ENCODE results near the gene KRT6C.

- TF ChIP-seq POLR2A (IDR thresholded peaks at IDR 0.05) = no peak
- TF ChIP-seq, protein P1, sequence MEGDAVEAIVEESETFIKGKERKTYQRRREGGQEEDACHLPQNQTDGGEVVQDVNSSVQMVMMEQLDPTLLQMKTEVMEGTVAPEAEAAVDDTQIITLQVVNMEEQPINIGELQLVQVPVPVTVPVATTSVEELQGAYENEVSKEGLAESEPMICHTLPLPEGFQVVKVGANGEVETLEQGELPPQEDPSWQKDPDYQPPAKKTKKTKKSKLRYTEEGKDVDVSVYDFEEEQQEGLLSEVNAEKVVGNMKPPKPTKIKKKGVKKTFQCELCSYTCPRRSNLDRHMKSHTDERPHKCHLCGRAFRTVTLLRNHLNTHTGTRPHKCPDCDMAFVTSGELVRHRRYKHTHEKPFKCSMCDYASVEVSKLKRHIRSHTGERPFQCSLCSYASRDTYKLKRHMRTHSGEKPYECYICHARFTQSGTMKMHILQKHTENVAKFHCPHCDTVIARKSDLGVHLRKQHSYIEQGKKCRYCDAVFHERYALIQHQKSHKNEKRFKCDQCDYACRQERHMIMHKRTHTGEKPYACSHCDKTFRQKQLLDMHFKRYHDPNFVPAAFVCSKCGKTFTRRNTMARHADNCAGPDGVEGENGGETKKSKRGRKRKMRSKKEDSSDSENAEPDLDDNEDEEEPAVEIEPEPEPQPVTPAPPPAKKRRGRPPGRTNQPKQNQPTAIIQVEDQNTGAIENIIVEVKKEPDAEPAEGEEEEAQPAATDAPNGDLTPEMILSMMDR (IDR thresholded peaks at IDR 0.05 in 4 of 5, conservative IDR thresholded peaks at IDR 0.05 in 1 of 5) = no peak
Measured at GRCh38 chr12:52473768-52474167, at the start of gene KRT6C.

All from gastrocnemius medialis (tissue), 4 donors.